CD4-positive, alpha-beta T cell treated with Interleukin-15 for 4 hours (primary cell): ENCODE data around the gene ATP1A3.
"Not testable (repeated sequence)": the region's sequence is repeated elsewhere in the genome, so short reads cannot be mapped to it uniquely, and the experiment has no call there.

Source experiments
- DNase-seq: peaks from one replicate; pipeline ENCODE4 v3.0.0-alpha.2; 2020; ENCODE audit warnings: low spot score

Gene ATP1A3

GRCh38 chr19:42010245-42011126, 16.5 kb upstream of the ATP1A3 start:
- DNase-seq, result no peak

DNA sequence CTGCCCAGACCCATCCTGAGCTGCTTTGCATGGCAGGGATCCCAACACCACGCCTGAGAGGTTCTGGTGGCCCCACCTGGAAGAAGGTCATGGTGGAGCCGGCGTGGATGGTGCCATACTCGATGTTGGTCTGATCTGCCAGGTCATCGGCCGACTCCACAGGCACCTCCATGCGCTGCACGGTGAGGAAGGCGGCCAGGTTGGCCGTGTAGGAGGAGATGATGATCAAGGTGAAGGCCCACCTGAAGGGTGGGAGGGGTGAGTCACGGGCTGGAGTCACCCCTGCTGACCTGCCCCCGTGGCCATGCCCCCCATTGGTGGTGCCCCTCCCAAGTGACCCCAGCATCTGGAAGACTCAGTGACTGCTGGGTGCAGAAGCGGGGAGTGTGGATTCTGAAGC, 12.5 kb upstream of the ATP1A3 start:
- DNase-seq, result no peak

GRCh38 chr19:42005504-42005903, 11.5 kb upstream of the ATP1A3 start:
- DNase-seq, result no peak

DNA sequence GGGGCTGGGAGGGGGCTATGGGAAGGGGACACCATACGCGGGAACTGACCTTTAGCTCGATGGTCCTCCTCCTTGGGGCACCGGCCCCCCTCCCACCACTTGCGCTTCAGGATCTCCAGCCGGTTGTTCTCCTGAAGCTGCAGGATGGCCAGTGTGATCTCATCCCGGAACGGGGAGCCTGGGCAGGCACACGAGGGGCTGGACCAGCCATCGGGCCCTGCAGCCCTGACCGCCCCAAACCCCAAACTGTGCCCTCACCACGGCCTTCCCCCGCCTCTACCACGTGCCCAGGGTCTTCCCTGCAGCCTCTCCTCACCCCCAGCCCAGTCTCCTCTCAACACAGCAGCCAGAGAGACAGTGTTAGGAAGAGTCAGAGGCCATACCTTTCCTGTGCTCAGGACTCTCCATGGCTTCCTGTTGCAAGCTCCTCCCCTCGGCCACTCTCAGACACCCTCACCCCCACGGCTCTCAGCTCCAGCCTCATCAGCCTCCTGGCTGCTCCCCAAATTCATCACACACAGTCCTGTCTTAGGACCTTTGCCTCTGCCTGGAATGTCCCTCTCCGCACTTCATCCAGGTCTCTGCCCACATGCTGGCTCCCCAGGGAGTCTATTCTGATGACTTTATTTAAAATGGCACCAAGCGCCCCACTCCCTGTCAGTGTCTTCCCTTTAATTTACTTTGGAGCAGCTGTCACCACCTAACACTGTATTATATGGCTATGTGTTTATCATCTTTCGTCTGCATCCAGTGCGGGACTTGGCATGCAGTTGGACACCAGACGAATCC, 9.7 kb upstream of the ATP1A3 start:
- DNase-seq, result no peak

- no peak for DNase-seq
These were observed 5.8 kb upstream of the ATP1A3 start for GRCh38 chr19:41999878-42000208.

DNA sequence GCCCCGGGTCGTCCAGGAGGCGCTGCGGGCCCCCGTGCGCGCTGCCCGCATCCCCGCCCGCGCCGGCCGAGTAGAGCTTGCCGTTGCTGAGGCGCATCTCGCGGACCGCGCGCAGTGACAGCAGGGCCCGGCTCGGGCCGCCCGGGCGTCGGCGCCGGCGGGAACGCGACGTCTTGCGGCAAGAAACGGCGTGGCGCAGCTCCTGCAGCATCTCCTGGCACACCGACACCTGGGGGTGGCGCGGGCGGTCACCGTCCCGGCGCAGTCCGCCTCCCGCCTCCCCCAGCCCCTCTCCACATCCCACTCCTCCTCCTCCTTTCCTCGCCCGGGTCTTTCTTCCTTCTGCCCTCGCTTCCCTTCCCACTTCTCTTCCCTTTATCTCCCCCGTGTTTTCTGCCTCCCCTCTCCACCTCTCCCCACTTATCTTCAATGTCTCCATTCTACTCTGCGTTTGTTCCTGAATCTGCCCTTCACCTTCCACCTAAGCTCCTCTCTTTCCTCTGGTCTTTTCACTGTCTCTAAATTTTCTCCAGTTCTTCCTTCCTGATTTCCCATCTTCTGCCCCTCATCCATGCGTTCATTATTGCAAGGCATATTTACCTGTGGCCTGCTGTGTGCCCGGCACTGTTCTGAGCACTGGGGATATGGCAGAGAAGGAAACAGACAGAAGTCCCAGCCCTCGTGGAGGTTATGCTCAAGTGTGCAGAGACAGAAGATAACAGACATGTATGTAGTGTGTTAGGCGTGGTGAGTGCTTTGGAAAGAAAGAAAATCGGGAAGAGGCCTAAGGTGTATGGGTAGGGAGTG, 5.2 kb upstream of the ATP1A3 start:
- no peak for DNase-seq

GRCh38 chr19:41998246-41999020, 4.4 kb upstream of the ATP1A3 start:
- DNase-seq, result peak; percentile 18

GRCh38 chr19:41997851-41998229, 3.8 kb upstream of the ATP1A3 start:
- DNase-seq, result no peak

- peak; percentile 29 for DNase-seq
These were observed 3.3 kb upstream of the ATP1A3 start for GRCh38 chr19:41997121-41997850.

GRCh38 chr19:41995959-41996797, 2.1 kb upstream of the ATP1A3 start:
- DNase-seq, result no peak

- DNase-seq, result no peak
These were observed 1.2 kb upstream of the ATP1A3 start for GRCh38 chr19:41994994-41995958.

DNA sequence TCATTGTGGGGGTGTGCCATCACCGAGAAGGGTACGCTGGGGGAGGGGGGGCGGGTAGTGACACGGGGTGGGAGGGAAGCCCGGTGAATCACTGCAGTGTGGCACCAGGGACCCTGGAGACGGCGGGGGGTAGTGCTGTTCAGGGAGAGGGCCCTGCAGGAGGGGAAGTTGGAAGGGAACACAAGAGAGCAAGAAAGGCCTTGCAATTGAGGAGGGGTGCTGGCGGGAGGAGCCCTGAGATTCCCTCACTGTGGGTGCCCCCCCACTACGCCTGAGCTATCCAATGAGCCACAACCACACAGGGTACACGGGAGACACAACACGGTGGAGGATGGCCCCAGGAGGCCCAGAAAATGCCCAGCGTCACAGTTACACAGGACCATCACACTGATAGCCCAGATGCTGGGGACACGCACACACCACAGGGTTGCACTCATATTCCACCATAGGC, 516 bp upstream of the ATP1A3 start:
- DNase-seq, result peak; percentile 7

DNA sequence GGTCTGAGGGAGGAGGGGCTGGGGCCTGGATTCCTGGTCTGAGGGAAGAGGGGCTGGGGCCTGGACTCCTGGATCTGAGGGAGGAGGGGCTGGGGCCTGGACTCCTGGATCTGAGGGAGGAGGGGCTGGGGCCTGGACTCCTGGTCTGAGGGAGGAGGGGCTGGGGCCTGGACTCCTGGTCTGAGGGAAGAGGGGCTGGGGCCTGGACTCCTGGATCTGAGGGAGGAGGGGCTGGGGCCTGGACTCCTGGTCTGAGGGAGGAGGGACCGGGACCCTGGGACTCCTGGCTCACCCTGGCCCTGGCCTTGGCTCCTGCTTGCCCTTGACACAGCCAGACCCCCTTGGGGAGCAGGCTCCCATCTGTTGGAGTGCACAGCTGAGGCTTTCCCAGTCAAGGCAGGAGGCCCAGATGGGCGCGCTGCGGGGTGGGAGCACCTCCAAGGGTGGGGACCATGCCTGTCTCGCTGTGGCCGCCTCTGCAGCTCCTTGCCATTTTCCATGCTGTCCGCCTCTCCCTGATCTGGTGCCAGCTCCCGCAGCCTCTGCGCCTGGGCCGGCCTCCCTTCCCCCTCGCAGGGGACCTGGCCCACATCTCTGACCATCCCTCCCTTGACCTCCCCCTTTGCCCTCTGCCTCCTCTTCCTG, 2.0 kb downstream of the ATP1A3 start:
- DNase-seq, result not testable (repeated sequence)

GRCh38 chr19:41991025-41991424, 3.0 kb downstream of the ATP1A3 start:
- DNase-seq, result no peak

DNA sequence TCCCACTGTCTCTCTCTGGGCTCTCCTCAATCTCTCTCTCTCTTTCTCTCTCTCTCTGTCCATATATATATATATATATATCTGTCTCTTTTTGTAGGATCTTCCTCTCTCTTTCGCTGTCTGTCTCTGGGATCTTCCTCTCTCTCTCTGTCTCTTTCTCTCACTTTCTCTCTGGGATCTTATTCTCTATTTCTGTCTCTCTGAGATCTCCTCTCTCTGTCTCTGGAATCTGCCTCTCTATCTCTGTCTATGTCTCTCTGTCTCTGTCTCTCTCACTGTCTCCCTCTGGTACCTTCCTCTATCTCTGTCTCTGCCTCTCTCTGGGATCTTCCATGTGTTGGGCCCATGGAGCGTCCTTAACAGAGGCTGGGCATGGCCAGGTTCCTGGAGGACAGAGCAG, 3.4 kb downstream of the ATP1A3 start:
- no peak for DNase-seq

DNA sequence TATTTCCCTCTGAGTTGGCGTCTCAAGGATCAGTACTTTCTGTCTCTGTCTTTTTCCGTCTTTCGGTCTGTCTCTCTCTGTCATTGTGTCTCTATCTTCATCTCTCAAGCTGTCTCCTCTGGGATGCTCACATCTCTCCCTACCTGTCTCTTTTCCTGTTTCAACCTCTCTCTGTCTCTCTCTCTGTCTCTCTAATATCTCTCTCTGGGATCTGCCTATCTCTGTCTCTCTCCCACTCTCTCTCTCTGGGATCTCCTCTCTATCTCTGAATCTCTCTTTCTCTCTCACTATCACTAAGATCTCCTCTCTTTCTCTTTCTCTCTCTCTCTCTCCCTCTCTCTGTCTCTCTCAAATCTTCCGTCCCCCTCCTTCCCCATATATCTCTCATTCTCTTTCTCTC, 4.0 kb downstream of the ATP1A3 start:
- DNase-seq, result no peak

DNA sequence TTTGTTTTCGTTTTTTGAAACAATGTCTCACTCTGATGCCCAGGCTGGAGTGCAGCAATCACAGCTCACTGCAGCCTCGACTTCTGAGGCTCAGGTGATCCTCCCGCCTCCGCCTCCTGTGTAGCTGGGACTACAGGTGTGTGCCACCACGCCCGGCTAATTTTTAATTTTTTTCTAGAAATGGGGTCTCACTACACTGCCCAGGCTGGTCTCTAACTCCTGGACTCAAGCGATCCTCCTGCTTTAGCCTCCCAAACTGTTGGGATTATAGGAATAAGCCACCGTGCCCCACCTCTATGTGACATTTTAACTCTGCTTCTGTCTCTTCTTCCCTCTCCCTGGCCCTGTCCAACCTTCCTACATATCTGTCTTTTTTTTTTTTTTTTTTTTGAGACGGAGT, 5.1 kb downstream of the ATP1A3 start:
- no peak for DNase-seq

DNA sequence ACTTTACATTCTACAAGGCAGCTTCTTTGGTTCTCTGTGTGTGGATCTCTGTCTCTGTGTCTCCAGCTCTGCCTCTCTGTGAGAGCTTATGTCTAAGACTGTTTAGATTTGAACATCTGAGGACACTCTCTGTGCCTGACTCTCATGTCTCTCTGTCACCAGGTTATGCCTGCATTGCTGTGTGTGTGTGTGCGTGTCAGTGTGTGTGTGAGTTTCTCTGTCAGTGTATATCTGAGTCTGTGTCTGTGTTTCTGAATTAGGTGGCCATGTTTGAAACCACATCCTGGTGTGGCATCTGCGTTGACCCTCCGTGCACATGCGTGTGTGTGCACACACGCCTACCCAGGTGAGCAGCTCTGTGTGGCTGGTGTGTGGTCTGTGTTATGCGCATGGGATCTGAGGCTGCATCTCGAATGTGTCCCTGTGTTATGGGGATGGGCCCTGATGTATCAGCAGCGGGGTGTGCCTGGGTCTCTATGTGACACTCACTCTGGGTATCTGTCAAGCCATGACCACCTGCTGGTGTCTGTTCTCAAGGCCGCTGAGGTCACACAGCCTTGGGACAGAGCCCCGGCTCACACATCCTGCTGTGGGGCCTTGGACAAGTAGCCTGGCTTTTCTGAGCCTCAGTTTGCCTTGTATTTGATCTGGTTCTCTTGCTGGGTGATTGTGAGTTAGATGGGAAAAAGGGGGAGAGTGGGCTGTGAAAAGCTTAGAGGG, 6.7 kb downstream of the ATP1A3 start:
- DNase-seq, result no peak
